HG03135 (cell line): ENCODE measurements around the gene PRL.
A peak's percentile ranks its signal among the peaks of the same experiment; 100 is the strongest.

Source experiments
- ATAC-seq: cut with Tn5 transposase; IDR thresholded peaks from one replicate; pipeline ENCODE4 v1.9.1; 2021; ENCODE audit warnings: mild to moderate bottlenecking, moderate library complexity; ENCODE audit not compliant: unreplicated experiment

Gene PRL

DNA sequence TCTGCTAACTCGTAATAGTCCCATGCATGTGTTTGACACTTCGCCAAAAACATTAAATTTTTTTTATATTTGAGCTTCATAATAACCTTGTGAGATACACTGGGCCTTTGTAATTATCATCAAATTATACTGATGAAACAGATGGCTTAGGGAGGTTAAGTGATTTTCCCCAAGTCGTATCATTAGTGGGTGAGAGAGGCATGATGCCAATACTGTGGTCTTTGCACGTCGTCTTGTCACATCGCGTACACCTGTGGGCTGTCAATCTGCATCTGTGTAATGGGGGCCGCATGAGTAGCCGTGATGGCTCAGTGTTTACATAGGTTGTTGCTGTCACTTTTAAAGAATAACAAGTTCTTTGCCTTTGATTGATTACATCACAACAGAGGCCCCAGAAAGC lies 1.7 kb downstream of the PRL start:
- no peak for ATAC-seq

DNA sequence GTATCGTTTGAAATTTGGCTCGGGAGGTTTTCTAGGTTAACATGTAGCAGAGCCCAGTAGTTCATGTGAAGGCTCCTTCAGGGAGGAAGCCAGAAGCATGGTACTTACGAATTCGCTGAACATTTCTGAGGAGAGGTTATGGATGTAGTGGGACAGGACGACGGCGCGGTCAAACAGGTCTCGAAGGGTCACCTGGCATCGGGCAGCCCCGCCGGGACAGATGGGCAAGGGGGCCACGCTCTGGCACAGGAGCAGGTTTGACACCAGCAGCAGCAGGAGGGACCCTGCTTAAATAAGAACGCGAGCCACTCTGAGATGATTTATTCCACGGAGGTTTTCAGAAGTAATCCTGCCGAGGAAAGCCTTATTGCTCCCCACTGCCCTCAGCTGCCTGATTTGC lies 2.5 kb downstream of the PRL start:
- no peak for ATAC-seq

DNA sequence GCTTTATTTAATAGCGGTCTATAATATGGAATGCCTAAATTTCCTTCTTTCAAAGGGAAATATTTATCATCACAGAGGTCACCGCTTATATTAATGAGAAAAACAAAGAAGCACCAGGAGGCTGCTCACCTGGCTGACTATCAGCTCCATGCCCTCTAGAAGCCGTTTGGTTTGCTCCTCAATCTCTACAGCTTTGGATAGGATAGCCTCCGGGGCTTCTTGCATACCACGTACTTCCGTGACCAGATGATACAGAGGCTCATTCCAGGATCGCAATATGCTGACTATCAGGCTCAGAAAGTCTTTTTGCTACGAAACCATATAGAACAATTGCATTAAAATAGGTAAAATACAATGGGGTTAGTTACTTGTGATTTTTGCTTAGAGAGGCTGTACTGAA lies 6.8 kb downstream of the PRL start:
- no peak for ATAC-seq

DNA sequence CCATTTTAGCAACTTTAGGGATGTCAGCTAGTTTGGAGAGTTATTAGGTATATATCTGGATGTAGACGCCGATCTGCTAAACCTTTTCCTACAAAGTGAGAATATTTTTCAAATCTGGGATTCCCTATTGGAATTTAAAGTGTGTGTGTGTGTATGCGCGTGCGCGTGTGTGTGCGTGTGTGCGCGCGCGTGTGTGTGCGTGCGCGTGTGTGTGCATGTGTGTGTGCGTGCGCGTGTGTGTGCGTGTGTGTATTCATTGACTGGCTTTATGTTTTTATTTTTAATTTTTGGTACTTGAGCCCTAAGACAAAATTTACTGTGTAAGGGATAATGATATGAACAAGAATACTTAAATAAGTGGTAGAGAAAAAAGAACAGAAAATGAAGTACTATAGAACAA lies 8.1 kb downstream of the PRL start:
- no peak for ATAC-seq

DNA sequence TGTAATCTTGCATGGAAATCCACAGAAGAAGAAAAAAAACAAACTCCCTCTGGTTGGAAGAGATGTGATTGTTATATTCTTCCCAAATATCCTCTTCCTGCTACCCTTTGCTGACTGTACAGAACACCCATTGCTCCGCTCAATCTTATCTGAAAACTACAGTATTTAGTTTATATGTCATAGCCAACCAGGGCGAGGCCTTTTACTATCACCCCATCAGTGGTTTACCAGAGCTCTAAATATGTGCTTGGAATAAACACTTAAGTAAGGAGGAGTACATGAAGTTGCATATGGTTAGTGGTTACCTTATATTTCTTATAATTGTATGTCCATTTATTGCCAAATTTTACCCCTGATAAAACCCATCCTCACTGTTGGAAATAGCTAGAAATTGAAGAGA lies 12.2 kb downstream of the PRL start:
- ATAC-seq: no peak

DNA sequence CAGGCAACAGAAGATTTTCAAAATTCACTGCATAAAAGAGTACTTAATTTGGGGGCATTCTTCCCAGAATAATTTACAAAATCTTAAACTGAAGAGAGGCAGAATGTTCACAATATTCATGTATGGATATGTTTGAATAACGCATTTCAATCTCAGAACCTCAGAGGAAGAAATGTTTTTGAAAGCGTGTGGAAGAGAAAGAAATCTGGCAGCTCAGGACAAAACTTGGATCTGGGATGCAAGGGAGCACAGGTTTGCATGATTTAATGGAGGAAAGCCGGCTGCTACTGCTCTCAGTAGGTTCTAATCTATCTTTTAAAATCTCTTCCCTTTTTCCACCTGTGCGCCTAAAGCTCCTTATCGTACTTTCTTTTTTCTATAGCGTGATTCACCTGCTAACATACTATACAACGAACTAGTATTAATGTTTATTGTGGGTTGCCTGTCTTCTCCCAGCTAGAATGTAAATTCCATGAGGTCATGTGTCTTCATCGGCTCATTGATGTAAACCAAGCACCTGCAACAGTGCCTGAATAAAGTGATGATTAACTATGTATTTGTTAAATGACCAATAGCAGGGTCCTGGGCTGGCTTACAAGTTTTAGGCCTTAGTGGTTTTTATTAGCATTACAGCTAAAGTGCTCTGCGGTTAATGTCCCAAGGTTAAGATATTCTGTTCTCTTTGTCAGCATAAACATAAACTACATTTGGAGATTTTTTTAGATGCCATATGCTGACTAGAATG lies 15.3 kb downstream of the PRL start:
- ATAC-seq: no peak

DNA sequence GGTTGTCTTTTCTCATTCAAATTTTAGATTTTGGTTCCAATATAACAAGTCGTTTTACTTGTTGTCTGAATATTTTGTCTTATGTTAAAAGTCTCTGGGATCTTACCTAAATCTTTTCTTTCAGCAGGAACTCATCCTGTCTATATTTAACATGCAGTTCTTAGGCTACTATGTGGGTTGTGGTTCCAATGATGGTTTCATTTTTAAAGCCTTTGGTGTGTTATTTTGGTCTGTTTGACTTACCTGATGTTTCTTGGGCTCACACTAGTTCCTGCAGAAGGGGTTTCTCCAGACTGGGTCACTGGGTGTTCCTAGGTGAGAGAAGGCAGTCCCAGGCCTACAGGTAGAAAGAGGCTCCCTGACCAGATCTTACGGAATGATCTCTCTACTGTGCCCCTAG lies 17.4 kb downstream of the PRL start:
- no peak for ATAC-seq

DNA sequence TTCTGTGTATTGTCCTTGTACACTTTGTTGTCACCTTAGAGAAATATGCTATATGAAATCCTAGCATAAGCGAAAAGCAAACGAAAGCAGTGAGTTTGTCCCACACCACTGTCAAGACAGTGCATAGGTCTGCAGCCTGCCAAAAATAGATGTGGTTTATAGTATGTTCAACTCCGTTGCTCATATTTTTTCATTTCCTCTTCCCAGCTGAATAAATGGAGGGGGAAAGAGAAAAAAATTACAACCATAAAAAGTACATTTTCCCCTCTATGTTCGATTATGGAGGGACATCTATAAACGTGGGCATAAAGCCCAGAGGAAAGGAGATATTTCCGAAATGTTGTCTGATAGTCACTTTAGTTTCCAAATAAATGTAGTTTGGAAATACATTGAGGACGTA lies 25.8 kb downstream of the PRL start:
- peak; percentile 60 for ATAC-seq

DNA sequence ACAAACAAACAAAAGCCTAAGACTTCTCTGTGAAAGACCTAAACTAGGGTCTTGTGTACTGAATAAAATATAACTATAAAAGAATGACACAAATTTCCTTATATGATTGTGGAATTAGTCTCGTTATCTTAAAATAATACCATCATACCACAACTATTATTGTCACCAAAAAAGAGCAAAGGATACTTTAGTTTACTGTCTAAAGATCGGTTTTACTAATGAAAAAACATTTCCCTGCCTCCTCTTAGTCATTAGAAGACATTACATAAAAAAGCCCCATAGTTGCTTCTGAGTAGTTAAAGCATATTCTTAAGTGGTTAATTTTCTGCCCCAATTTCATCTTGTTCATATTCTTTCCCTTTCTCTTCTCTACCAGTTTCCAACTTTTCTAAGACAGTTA lies 33.1 kb downstream of the PRL start:
- ATAC-seq: no peak

DNA sequence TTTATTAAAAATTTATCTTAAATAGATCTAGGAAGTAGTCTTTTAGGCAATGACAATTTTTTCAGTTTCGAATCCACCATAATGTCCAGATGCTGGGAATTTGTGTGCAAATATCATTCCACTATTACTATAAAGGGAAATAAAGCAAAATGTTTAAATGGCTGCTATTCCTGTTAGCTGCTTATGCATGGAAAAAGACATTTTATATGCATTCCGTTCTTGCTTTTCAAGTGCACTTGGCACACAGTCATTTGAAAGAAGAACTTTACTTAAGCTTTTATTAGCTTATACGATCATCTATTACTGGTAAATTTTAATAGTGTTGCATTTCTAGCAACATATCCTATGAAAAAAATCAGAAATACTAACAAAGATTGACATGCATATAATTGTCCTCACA lies 42.0 kb downstream of the PRL start:
- no peak for ATAC-seq

DNA sequence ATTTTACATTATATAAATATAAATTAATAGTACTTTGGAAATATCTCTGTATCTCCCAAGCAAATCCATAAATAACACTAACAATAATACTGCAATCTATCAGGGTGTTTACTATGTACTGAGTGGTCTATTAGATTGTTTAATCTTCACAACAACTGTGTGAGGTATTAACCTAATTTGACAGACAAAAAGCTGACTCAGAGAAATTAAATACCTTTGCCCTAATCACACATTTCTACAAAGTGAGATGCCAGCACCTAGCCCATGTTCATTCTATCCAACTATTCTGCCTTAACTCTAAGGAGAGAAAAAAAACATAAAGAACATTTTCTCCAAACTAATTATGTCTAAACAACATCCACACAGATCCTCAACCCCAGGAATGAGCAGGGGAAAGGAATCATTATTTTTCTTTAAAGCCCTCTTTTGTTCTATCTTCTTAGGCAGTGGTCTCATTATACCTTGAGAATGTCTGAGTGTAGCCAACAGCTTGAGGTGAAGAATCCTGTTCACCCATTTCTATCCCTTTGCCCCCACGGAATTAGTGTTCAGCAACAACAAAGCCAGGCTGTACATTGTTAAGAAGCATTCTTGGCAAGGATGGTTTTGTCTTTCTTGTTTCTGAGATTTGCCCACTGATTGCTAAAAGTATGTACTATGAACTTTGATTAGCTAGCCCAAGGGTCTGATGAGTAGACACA lies 42.7 kb downstream of the PRL start:
- ATAC-seq: no peak

DNA sequence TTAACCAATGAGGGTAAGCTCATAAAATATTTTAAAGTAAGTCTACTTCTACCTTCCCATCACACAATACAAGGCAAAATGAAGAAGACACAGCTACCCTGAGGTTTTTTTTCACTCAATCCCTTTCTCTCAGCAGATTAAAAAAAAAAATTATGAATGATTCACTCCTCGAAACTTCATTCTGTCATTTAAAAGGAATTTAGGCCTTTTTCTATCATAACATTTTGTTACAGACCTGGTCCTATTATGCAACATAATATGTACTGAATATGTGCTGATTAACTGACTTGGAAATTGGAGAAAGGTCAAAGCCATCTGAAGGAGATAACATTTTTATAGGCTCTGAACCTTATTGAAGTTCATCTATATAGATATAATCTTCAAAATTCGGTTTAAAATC lies 45.5 kb downstream of the PRL start:
- no peak for ATAC-seq

DNA sequence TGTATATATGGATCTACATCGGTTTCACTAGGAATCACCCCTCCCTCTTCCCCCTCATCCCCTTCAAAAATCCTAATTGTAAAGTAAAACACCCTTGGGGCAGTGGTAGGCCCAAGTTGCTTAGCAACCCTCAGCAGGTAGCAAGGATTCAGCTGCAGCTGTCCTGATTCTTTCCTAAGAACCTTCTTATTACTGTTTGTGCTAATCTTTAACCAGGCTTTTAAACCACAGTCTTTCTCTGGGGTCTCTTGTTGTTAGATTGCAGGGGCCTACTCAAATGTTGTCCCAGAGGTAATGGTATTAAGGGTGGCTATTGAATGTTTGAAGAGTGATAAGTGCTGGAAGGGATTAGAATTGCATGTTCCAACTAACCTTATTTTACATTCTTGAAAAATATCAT lies 46.4 kb downstream of the PRL start:
- no peak for ATAC-seq

DNA sequence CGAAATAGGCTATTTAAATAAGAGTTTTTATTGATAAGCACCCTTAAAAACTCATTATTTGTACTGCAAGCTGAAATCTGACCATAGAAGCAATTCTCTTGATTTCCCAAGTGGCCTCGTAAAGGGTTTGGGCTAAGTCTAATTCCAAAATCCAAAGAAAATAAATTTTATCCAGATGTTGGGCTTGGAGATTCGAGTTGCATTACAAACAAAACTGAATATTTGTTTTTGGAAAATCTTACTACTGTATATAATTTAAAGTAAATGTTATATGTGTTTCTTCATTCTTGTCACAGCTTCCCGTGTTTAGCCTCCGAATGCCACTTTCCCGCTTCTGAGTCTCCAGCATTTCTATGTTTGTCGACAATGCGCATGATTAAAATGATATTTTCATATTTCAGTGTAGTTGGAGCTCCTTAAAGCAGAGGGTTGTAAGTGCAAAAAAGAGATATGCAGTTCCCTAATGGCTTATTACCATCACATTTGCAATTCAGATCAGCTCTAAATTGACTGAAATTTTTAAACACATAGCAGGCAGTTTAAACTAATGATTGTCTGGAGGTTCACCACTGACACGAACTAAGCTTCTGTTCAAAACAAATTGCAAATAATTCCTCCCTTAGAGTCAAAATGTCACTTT lies 47.0 kb downstream of the PRL start:
- ATAC-seq: no peak

DNA sequence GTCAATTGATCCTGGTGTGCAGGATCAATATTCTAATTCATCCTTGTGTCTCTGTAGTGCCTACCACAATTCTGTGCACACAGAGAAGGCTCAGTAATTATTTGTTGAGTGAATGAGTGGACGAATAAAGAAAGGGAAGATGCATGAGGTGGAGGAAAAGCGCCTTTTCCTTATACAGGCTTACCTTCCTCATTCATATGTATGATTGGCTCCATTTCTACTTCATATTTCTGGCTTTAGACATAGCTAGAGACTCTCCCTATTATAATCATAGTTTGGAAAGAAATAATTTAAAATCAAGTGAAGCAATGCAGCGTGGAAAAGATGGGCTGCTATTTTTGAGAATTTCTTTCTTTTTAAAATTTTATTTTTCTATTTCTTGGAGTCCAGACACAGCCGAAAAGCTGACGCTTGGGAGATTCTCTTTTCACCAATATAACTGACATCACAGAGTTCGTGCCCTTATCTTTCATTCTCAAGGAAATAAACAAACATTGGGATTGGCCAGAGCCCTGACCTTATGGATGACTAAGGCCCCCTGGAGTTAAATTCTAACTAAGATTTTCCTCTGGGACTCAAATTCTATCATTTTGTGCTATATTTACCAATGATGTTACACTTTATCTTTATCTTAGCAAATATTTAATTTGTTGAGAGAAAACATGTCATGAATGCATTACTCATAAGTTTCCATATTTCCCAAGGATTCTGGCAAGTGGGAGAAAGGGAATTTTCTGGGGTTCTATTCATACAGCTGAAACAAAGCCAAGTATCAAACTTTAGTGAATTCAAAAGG lies 48.1 kb downstream of the PRL start:
- ATAC-seq: no peak

DNA sequence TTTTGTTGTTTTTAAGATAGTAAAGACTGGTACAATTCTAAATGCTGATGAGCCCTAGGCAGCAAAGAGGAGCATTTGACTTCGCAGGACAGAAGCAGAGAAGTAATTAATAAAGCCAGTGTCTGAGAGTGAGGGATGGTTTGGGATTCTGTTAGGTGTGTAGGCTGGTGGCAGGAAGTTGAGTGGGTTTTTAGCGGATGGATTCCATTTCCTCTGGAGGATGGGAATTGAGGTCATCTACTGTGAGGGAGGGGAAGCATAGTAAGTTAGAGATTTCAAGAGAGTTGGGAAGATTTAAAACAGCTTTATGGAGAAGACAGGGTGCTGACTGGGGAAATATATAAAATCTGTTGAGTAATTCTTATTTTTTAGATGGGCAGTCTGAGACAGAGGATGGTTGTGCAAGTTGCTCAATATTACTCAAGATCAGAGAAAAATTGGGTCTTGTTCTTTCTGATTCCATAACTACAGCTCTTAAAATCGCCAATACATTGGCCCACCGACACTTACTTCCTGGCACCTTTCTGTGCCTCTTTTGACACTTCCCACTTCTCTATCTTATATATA lies 48.8 kb downstream of the PRL start:
- no peak for ATAC-seq

DNA sequence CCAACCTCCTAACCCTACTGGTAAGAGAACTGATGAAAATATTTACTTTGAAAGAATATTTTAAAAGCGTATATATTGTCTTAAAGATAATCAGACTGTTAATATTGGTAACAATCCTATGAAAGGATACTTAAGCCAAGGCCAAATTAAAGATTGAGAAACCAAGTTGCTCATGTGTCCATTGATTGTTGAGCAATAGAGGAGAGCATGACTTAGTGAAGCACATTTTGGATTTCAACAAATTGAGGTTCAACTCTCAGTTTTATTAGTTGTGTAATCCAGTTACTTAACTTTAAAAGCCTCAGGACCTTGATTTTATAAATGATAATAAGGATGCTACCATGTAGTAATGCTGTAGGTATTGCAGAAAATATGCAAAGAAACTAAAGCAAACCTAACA lies 56.8 kb downstream of the PRL start:
- ATAC-seq: no peak

DNA sequence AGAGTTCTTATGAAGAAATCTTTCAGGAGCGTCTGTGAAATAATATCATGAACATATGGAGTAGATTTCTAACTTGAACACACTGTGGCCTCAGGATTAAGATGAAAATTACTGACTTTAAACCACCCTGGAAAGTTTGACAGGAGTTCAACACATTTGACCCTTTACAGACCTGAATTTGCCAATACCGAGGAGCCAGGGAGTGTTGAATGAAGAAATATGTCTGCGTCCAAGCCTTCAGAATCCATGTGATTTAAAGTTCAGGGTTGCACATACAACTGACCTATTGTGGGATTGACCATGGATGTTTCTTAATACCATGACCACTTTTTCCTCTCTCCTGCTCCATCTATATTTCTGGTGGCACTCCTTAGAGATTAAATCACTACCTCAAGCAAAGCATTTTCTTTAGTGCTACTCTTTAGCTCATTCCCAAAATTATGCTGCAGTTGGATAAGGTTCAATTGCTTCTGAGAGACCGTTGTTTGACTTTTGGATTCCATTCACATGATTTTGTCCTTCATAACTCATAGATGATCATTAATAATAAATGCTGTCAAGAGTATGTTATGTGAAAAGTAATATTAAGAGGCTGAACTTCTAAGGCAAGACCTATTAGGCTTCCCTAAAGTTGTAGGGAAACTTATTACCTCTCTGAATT lies 57.4 kb downstream of the PRL start:
- no peak for ATAC-seq

DNA sequence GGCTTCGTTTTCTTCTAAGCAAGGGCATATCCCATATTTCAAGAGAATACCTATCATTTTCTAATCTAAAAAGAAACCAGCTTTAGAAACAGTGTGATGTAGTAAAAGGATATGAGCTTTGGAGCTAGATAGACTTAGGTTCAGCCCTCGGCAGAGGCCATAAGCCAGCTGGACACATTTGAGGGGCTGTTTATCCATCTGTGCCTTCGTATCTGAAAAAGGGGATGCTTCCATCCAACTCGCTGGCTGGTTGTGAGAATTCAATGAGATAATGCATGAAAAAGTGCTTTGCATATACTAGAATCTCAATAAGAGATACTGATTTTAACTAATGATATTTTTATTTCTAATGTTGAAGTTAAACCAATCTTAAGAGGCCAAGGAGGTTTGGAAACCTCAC lies 58.0 kb downstream of the PRL start:
- no peak for ATAC-seq

DNA sequence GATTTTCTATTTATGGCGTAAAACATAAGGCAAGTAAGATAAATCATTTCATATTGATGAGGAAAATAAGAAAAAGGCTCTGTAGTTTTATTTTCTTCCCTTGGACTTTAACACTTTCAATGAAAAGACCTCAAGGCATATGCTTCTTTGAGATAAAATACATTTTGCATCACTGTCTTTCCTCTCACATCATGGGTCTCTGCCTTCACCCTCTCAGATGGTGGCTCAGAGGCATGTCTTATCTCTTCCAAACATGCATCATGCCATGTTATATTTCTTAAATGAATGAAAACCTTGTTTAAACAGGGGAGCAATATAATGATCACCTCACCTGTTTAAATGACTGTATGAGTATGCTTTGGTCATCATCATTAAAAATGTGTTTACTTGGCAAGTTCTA lies 59.3 kb downstream of the PRL start:
- no peak for ATAC-seq
